ENCODE measurements around the gene NPW.

DNA sequence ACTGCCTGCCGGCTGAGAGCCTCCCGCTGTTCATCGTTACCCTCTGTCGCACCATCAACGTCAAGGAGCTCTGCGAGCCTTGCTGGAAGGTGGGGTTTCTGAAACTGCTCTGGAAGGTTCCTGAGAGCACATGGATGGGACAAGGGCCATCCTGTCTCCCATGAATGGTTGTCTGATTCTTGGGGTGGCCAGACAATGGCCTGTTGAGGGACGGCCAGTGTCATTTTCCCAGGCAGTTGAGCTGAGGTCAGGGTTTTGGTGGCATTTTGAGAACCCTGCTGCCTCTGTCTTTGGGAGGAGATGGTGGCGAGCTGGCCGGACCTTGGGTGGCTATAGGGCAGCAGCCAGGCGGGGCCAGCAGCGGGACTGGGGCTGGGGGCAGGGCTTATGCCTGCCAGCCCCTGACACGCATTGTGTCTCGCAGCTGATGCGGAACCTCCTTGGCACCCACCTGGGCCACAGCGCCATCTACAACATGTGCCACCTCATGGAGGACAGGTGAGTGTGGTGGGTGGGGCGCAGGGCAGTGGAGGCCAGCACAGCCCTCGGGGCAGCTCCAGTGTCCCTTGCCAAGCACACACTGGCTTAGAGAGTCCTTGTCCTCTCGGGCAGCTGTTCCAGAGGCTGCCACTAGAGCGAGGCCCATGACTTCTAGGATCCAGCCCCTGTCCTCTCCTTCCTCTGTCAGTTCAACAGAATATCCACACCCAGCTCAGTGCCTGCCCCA lies 37.3 kb downstream of the NPW start:
- TF ChIP-seq PPARA (CRISPR knock-in tag; IDR thresholded peaks at IDR 0.05; ENCODE audit: borderline replicate concordance), result no peak
- no peak for TF ChIP-seq ZFP3 (CRISPR knock-in tag; IDR thresholded peaks at IDR 0.05)
- TF ChIP-seq, protein P1, sequence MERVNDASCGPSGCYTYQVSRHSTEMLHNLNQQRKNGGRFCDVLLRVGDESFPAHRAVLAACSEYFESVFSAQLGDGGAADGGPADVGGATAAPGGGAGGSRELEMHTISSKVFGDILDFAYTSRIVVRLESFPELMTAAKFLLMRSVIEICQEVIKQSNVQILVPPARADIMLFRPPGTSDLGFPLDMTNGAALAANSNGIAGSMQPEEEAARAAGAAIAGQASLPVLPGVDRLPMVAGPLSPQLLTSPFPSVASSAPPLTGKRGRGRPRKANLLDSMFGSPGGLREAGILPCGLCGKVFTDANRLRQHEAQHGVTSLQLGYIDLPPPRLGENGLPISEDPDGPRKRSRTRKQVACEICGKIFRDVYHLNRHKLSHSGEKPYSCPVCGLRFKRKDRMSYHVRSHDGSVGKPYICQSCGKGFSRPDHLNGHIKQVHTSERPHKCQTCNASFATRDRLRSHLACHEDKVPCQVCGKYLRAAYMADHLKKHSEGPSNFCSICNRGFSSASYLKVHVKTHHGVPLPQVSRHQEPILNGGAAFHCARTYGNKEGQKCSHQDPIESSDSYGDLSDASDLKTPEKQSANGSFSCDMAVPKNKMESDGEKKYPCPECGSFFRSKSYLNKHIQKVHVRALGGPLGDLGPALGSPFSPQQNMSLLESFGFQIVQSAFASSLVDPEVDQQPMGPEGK (CRISPR knock-in tag; IDR thresholded peaks at IDR 0.05; ENCODE audit: borderline replicate concordance), result no peak
- TF ChIP-seq ZNF565 (CRISPR knock-in tag; conservative IDR thresholded peaks at IDR 0.05; ENCODE audit: low read depth), result no peak
- TF ChIP-seq SNAI2 (CRISPR knock-in tag; IDR thresholded peaks at IDR 0.05), result no peak
- no peak for TF ChIP-seq ESRRG (CRISPR knock-in tag; IDR thresholded peaks at IDR 0.05)
- TF ChIP-seq TOX (CRISPR knock-in tag; IDR thresholded peaks at IDR 0.05; ENCODE audit: borderline replicate concordance), result no peak
- TF ChIP-seq OSR1 (CRISPR knock-in tag; IDR thresholded peaks at IDR 0.05), result no peak
- no peak for TF ChIP-seq TCF4 (CRISPR knock-in tag; IDR thresholded peaks at IDR 0.05; ENCODE audit: borderline replicate concordance)
